ENCODE results near the gene KANK2. TPM values are rescaled to one million over a fixed set of nuclear protein-coding genes. Genes with fewer than 3 reads are reported as not detected.

KANK2 gene
- total and polyA plus RNA-seq, 2 experiments from 2014 or later, result 15.9 to 65.4 TPM

GRCh38 chr19:11159598-11160439 lies 37.5 kb downstream of the KANK2 start:
- DNase-seq (ENCODE audit: low spot score) (no peak), ATAC-seq (no peak)
- no peaks in the 10 kb centered on the region for H4K20me1 ChIP-seq (replicated peaks; ENCODE audit: insufficient read depth)
- H3K9me2 ChIP-seq (ENCODE audit: insufficient read depth), result no peaks in the 10 kb centered on the region
- TF ChIP-seq JUNB (IDR thresholded peaks at IDR 0.05; ENCODE audit: unreplicated experiment), result no peak
- no peak for TF ChIP-seq POLR2AphosphoS5 (IDR thresholded peaks at IDR 0.05; ENCODE audit: low read depth)
- no peak for TF ChIP-seq REST (IDR thresholded peaks at IDR 0.05; ENCODE audit: unreplicated experiment)
- no peak for TF ChIP-seq EZH2phosphoT487 (IDR thresholded peaks at IDR 0.05; ENCODE audit: unreplicated experiment)
- no peak for TF ChIP-seq STAT1 (IDR thresholded peaks at IDR 0.05; ENCODE audit: unreplicated experiment)
- H3K27ac ChIP-seq (ENCODE audit: low read depth), result no peak overlapping the region
- peaks cover 6% of the 10 kb centered on the region for H3K79me2 ChIP-seq (replicated peaks; ENCODE audit: insufficient read depth)
- peaks cover 8% of the 10 kb centered on the region; the same call in 1 of the 2 replicates for H3F3A ChIP-seq (replicated peaks; ENCODE audit: low read depth)
- Mint-ChIP-seq H3K27me3 (ENCODE audit: insufficient read depth, low read depth, poor library complexity) (peaks cover 20% of the 10 kb centered on the region), H3K9me3 (no peaks in the 10 kb centered on the region; the same call in 2 of the 3 replicates), H3K36me3 (ENCODE audit: low read depth) (no peaks in the 10 kb centered on the region), H3K4me3 (no peak overlapping the region; the same call in 2 of the 3 replicates), H3K4me1 (no peaks in the 10 kb centered on the region), H3K27ac (no peak overlapping the region)
- no peaks in the 10 kb centered on the region for H3K27me3 ChIP-seq (ENCODE audit: insufficient read depth)
- no peaks in the 10 kb centered on the region for H3K36me3 ChIP-seq (ENCODE audit: insufficient read depth)
- no peak overlapping the region for H2AFZ ChIP-seq
- peaks cover 2% of the 10 kb centered on the region; the same call in 1 of the 2 replicates for H3K4me1 ChIP-seq (ENCODE audit: insufficient read depth)
- no peak overlapping the region for H3K4me3 ChIP-seq
- H3K4me2 ChIP-seq, result no peak overlapping the region

GRCh38 chr19:11155373-11156120 lies 41.8 kb downstream of the KANK2 start, which contains the start of gene SPC24:
TSS of gene SPC24 (minus strand) at chr19:11155782. CDS start at chr19:11155776, 6 bp downstream.
- Histone ChIP-seq H3K4me2 (peak within 1 kb of the TSS; percentile 93), H3K4me3 (peak within 1 kb of the TSS; percentile 93), H3K79me2 (replicated peaks; ENCODE audit: insufficient read depth) (peaks cover 35% of the 10 kb centered on the region), H3F3A (replicated peaks; ENCODE audit: low read depth) (0 out of 2 replicates have a peak, but pooled peaks cover 7% of the 10 kb centered on the region), H3K27ac (ENCODE audit: low read depth) (no peak within 1 kb of the TSS), H3K4me1 (ENCODE audit: insufficient read depth) (peaks cover 8% of the 10 kb centered on the region; the same call in 1 of the 2 replicates), H4K20me1 (replicated peaks; ENCODE audit: insufficient read depth) (no peaks in the 10 kb centered on the region), H2AFZ (peak within 1 kb of the TSS; percentile 56; the same call in 1 of the 2 replicates), H3K36me3 (ENCODE audit: insufficient read depth) (no peaks in the 10 kb centered on the region), H3K9me2 (ENCODE audit: insufficient read depth) (no peaks in the 10 kb centered on the region), H3K27me3 (ENCODE audit: insufficient read depth) (no peaks in the 10 kb centered on the region)
- peak within 1 kb of the TSS; percentile 77 for H3K4me3 Mint-ChIP-seq
- H3K27ac Mint-ChIP-seq, result peak within 1 kb of the TSS; percentile 90; the same call in 1 of the 2 replicates
- peak; percentile 77 for TF ChIP-seq CREB1 (CRISPR knock-in tag; IDR thresholded peaks at IDR 0.05; ENCODE audit: low read depth)
- no peak for TF ChIP-seq ZNF331 (CRISPR knock-in tag; IDR thresholded peaks at IDR 0.05; ENCODE audit: low read depth)
- no peak; a peak in 1 of 4 replicates for TF ChIP-seq CTCF (conservative IDR thresholded peaks at IDR 0.05; ENCODE audit: low read depth in 2 of 2)
- peak; percentile 27; the same call in 1 of the 2 replicates for TF ChIP-seq ETS1 (IDR thresholded peaks at IDR 0.05)
- TF ChIP-seq POLR2AphosphoS5 (IDR thresholded peaks at IDR 0.05; ENCODE audit: low read depth), result peak; percentile 97
- DNase-seq (ENCODE audit: low spot score), result peak; percentile 99
- peaks cover 16% of the 10 kb centered on the region for H3K36me3 Mint-ChIP-seq (ENCODE audit: low read depth)
- no peaks in the 10 kb centered on the region; the same call in 1 of the 3 replicates for H3K9me3 Mint-ChIP-seq
- peaks cover 8% of the 10 kb centered on the region for H3K4me1 Mint-ChIP-seq
- ATAC-seq, result peak; percentile 98
- H3K27me3 Mint-ChIP-seq (ENCODE audit: insufficient read depth, low read depth, poor library complexity), result peaks cover 26% of the 10 kb centered on the region

Data from GM23338 (cell line).